Fibroblast of lung (primary cell): ENCODE measurements around the gene CCHCR1.

Experiments
- EZH2 ChIP-seq: IDR thresholded peaks from 2 replicates; pipeline ENCODE4 v1.5.1; 2012; ENCODE audit warnings: low read length, control low read depth, mild to moderate bottlenecking; ENCODE audit errors: missing control alignments
- TF ChIP-seq, protein P1 (sequence below), 2 donors: IDR thresholded peaks in 1 of 2; conservative IDR thresholded peaks in 1 of 2; 1 replicate in 1 of 2; 2 replicates in 1 of 2; pipeline ENCODE4 v1.5.1; 2011 to 2012; ENCODE audit warnings: low read length in 2 of 2, control low read depth in 1 of 2, inconsistent platforms in 1 of 2, low read depth in 1 of 2, mild to moderate bottlenecking in 1 of 2

GRCh38 chr6:31144970-31145340, 12.6 kb downstream of the CCHCR1 start:
- TF ChIP-seq, protein P1, sequence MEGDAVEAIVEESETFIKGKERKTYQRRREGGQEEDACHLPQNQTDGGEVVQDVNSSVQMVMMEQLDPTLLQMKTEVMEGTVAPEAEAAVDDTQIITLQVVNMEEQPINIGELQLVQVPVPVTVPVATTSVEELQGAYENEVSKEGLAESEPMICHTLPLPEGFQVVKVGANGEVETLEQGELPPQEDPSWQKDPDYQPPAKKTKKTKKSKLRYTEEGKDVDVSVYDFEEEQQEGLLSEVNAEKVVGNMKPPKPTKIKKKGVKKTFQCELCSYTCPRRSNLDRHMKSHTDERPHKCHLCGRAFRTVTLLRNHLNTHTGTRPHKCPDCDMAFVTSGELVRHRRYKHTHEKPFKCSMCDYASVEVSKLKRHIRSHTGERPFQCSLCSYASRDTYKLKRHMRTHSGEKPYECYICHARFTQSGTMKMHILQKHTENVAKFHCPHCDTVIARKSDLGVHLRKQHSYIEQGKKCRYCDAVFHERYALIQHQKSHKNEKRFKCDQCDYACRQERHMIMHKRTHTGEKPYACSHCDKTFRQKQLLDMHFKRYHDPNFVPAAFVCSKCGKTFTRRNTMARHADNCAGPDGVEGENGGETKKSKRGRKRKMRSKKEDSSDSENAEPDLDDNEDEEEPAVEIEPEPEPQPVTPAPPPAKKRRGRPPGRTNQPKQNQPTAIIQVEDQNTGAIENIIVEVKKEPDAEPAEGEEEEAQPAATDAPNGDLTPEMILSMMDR (conservative IDR thresholded peaks at IDR 0.05 in 1 of 2, IDR thresholded peaks at IDR 0.05 in 1 of 2; ENCODE audit: low read depth in 1 of 2, low read length in 2 of 2): no peak
- no peak for TF ChIP-seq EZH2
